GM18868 (cell line): ENCODE data around the gene NREP.
A peak's percentile ranks its signal among the peaks of the same experiment; 100 is the strongest.

Experiments
- ATAC-seq: cut with Tn5 transposase; IDR thresholded peaks from one replicate; pipeline ENCODE4 v1.9.1; 2021; ENCODE audit warnings: mild to moderate bottlenecking, moderate library complexity; ENCODE audit not compliant: unreplicated experiment

NREP gene

GRCh38 chr5:111756581-111757354 is at the start of gene NREP:
NREP (minus strand) TSS chr5:111757194; CDS start chr5:111755772, 1,422 bp downstream.
- no peak for ATAC-seq

GRCh38 chr5:111806753-111807152 is 49.8 kb upstream of the NREP start:
- no peak for ATAC-seq

GRCh38 chr5:111806156-111806555 is 49.2 kb upstream of the NREP start:
- no peak for ATAC-seq

GRCh38 chr5:111805071-111805470 is 48.1 kb upstream of the NREP start:
- no peak for ATAC-seq

- ATAC-seq: no peak
These were observed 43.4 kb upstream of the NREP start for GRCh38 chr5:111800351-111800750.

GRCh38 chr5:111795142-111795541 is 38.1 kb upstream of the NREP start:
- no peak for ATAC-seq

GRCh38 chr5:111792471-111793058 is 35.6 kb upstream of the NREP start:
- ATAC-seq: no peak

GRCh38 chr5:111790295-111790694 is 33.3 kb upstream of the NREP start:
- no peak for ATAC-seq

GRCh38 chr5:111787006-111787405 is 30.0 kb upstream of the NREP start:
- ATAC-seq: no peak

GRCh38 chr5:111784491-111785181 is 27.6 kb upstream of the NREP start:
- no peak for ATAC-seq

GRCh38 chr5:111783537-111783936 is 26.5 kb upstream of the NREP start:
- ATAC-seq: no peak

- no peak for ATAC-seq
These were observed 25.2 kb upstream of the NREP start for GRCh38 chr5:111782216-111782615.

- no peak for ATAC-seq
These were observed 24.2 kb upstream of the NREP start for GRCh38 chr5:111781200-111781599.

GRCh38 chr5:111779922-111780292 is 22.9 kb upstream of the NREP start:
- ATAC-seq: no peak

- ATAC-seq: no peak
These were observed 22.4 kb upstream of the NREP start for GRCh38 chr5:111779260-111779921.

GRCh38 chr5:111776913-111777781 is 20.2 kb upstream of the NREP start:
- ATAC-seq: no peak

- ATAC-seq: no peak
These were observed 18.2 kb upstream of the NREP start for GRCh38 chr5:111775224-111775623.

GRCh38 chr5:111774525-111774924 is 17.5 kb upstream of the NREP start:
- peak; percentile 58 for ATAC-seq

- no peak for ATAC-seq
These were observed 15.6 kb upstream of the NREP start for GRCh38 chr5:111772456-111773122.

- ATAC-seq: no peak
These were observed 12.5 kb upstream of the NREP start for GRCh38 chr5:111769541-111769940.
